ENCODE measurements around the gene PTPRN2.

DNA sequence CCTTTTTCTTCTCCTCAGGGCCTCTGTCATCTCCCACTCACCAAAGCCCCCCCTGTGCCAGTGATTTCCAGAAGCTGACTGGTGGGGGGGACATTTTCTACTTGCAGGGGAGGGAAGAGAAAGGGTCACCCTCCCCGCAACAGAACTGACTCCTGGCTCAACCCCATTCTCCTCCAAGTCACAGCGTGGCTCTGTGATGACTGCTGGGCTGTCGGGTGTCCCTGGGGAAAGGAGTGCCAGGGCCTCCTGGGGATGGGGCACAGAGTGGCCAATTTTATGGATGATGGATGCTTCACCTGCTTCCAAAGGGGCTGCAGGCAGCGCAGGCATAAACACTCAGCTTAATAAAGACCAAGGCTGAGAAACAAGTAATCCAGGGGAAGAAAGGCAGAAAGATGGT lies 523.0 kb downstream of the PTPRN2 start:
- TF ChIP-seq, protein P1, sequence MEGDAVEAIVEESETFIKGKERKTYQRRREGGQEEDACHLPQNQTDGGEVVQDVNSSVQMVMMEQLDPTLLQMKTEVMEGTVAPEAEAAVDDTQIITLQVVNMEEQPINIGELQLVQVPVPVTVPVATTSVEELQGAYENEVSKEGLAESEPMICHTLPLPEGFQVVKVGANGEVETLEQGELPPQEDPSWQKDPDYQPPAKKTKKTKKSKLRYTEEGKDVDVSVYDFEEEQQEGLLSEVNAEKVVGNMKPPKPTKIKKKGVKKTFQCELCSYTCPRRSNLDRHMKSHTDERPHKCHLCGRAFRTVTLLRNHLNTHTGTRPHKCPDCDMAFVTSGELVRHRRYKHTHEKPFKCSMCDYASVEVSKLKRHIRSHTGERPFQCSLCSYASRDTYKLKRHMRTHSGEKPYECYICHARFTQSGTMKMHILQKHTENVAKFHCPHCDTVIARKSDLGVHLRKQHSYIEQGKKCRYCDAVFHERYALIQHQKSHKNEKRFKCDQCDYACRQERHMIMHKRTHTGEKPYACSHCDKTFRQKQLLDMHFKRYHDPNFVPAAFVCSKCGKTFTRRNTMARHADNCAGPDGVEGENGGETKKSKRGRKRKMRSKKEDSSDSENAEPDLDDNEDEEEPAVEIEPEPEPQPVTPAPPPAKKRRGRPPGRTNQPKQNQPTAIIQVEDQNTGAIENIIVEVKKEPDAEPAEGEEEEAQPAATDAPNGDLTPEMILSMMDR (IDR thresholded peaks at IDR 0.05): no peak
- no peak for TF ChIP-seq EP300 (IDR thresholded peaks at IDR 0.05)
- no peak for TF ChIP-seq POLR2A (IDR thresholded peaks at IDR 0.05)
